Stimulated activated CD4-positive, alpha-beta T cell treated with anti-CD3 and anti-CD28 coated beads, Interleukin-4, amount 100 ng/mL, for 1 hour (primary cell): ENCODE measurements around the gene GNPTG.

Source experiments
- DNase-seq: peaks from one replicate; pipeline ENCODE4 v3.0.0-alpha.2; 2020

Gene GNPTG

GRCh38 chr16:1349351-1349750, 2.4 kb upstream of the GNPTG start:
- DNase-seq, result no peak

GRCh38 chr16:1349951-1350350, 1.8 kb upstream of the GNPTG start:
- DNase-seq, result no peak

DNA sequence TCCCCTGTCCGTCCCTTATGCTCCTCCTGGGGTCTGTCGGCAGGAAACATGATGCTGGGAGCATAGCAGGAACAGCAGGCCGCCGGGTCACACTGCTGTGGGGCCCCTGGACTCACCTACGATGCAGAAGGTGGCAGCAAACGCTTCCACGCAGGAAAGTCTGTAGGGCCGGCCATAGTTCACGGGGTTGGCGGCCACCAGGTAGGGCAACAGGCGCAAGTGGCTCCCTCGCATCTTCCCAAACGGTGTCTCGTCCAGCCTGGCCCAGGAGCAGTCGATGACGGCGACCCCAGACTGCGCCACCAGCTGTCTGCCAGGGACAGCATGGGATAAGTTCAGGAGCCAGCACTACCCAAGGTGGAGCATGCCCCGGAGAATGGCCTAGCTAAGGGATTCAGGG, 1.0 kb upstream of the GNPTG start:
- DNase-seq, result no peak

- no peak for DNase-seq
Measured at GRCh38 chr16:1351215-1351581, 533 bp upstream of the GNPTG start.

GRCh38 chr16:1354815-1355540, 3.2 kb downstream of the GNPTG start:
- no peak for DNase-seq

DNA sequence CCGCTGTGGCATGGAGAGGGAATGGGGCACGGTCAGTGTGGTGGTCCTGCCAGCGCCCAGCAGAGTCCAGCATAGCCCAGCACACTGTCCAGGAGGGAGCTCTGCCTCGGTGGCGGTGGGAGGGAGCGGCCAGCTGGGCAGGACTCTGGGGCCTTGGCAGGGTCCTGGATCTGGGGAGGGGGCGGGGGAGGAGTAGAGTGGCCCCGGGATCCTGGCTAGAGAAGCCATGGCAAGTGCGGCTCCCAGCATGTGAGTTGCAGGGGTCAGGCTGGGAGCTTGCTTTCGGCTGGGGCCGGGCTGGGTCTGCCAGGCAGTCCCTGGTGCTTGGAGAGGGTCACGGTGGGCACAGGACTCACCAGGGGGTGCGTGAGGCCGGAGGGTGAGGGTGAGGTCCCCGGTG, 3.9 kb downstream of the GNPTG start:
- DNase-seq, result no peak

DNA sequence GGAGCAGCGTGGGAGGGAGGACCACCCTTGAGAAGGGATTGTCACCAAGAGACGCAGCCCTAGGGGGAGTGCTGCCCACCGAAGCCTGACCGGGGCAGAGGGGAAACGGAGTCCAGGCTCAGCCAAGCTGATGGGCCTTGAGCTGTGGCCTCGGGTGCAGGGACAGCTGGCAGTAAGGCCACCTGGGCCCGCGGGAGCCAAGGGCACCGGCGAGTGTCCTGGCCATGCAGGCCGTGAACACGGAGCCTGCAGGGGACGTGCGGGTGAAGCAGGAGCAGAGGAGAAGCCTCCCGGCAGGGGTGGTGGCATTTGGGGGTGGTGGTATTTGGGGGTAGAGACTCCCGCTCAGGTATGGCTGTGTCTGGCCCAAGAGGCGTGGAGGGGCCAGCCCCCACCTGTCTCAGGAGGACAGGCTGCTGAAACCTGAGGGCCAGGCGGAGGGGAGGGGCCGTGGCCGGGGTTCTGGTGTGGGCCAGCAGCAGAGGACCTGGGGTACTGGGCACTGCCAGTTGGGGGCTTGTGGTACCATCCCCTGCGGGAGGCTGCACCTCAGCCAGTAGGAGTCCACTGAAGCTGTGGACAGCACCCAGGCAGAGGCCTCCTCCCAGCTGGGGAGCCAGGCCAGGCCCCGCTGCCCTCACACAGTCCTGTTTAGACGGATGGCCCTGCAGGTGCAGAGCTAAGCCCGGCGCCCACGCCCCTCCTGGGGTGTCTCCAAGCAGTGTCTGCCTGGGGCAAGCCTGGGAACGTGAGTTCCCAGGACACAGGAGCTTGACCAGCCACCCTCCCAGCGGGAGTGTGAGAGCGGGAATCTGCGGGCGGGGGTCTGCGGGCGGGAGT, 4.5 kb downstream of the GNPTG start:
- no peak for DNase-seq

GRCh38 chr16:1357906-1358566, 6.3 kb downstream of the GNPTG start:
- no peak for DNase-seq

GRCh38 chr16:1361685-1362360, 10.1 kb downstream of the GNPTG start:
- no peak for DNase-seq

DNA sequence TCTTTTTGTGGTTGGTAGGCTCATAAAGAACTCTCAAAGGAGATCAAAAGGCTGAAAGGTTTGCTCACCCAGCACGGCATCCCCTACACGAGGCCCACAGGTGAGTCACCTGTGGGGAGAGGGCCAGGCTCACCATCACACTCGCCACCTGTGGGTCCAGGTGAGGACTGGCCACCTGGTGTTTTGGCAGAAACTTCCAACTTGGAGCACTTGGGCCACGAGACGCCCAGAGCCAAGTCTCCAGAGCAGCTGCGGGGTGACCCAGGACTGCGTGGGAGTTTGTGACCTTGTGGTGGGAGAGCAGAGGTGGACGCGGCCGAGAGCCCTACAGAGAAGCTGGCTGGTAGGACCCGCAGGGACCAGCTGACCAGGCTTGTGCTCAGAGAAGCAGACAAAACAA, 11.1 kb downstream of the GNPTG start:
- DNase-seq, result no peak

DNA sequence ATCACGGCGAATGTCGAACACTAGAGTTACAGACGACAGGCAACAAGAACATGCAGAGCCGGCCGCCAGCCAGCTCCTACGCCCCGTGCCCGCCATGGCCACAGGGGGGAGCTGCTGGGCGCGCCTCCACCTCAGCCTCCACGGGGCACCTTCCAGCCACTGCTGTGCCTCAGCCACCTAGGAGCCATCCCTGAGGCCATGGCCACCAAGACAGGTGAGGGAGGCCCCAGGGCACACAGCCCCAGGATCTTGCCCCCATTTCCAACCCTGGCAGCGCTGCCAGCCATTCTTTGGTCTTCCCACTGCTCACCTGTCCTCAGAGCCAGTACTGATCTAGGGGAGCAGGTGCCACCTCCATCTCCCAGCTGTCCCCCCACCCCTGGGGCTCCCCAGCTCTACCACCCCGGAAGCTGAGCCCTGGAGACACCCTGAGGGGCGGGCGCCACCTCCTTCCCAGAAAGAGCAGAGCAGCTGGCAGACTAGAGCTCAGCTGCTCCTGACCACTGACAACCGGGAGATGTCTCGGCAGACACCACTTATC, 11.8 kb downstream of the GNPTG start:
- DNase-seq, result peak; percentile 76

GRCh38 chr16:1364510-1364909, 12.8 kb downstream of the GNPTG start:
- no peak for DNase-seq

DNA sequence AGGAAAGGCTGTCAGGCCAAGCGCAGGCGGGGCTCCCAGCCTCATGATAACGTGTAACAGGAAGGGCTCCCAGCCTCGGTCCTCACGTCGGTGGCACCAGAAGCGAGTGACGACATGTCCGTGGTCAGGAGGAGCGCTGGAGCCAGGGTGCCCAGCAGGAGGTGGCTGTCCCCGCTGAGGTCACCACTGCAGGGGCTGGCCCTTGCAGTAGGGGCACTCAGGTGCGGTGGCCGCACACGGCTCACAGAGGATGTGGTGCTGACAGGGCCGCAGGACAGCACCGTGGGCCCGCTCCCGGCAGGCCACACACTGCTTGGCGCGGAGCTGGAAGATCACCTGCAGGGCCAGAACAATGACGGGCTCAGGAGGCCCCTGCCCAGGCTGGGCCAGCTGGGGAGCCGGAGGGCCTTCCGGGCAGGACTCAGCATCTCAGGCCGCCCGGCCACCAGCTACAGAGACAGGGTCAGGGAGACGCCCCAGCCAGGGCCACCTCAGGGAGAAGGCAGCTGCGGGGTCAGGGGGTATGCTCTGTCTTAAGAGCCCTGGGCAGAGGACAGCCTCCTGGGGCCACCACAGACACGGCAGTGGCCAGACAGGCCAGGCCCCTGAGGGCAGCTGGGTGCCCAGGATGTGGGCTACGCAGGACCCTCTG, 14.5 kb downstream of the GNPTG start:
- no peak for DNase-seq

DNA sequence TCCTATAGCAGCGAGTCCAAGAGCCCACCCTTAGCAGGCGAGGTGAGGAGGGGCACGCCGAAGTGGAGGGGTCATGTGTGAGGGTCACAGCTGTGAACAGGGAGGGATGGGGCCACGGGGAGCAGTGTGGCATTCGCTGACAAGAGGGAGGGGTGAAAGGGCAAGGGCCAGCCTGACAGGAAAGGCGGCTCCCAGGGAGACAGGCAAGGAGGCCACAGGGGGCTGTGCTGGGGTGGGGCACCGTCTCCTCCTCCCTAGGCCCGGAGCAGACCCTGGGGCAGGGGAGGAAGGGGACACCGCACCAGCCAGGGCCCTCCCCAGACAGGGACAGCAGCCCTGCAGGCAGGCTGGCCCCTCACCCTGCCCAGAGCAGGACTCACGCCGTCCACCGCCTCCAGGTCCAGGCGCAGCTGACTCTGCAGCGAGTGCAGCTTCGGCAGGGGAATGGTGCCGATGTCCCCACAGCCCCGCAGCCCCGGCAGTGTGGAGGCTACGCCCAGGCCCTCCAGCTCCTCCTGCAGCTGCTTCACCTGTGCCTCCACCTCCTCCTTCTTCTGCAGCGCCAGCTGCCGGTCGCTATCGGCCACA, 15.1 kb downstream of the GNPTG start:
- DNase-seq, result no peak

DNA sequence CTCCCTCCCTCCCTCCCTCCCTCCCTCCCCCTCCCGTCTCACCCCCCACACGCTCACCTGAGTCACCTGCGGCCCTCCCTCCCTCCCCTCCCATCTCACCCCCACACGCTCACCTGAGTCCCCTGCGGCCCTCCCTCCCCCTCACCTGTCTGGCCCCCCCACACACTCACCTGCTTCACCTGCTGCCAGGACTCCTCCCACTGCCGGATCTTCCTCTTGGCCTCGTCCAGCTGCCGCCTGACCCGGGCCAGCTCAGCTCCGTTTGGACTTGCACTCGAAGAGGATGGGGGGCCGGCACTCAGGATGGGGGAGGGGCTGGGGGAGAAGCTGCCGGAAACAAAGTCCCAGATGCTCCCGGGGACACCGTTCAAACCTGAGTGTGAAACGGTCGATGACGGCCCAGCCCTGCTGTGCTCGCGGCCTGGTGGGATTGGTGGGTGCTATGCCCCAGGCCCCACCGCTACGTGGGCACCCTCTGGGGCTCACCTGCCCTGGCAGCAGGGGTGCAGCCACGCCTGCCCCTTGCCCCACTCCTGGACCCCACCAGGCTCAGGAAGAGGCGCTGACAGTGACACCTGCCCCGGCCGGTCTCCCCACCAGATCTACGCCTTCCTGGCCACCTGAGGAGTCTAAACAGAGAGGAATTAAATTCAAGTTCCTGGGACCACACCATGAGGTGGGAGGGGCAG, 15.9 kb downstream of the GNPTG start:
- DNase-seq, result no peak

- no peak for DNase-seq
Measured at GRCh38 chr16:1371054-1371978, 19.6 kb downstream of the GNPTG start.

- no peak for DNase-seq
Measured at GRCh38 chr16:1372292-1372950, 20.7 kb downstream of the GNPTG start.

- no peak for DNase-seq
Measured at GRCh38 chr16:1374418-1375297, 22.9 kb downstream of the GNPTG start.

GRCh38 chr16:1375298-1375640, 23.5 kb downstream of the GNPTG start:
- no peak for DNase-seq
